Keratinocyte (primary cell): ENCODE data around the gene DSG2. TPM values are rescaled to one million over a fixed set of nuclear protein-coding genes. Genes with fewer than 3 reads are reported as not detected.

Experiments used
- DNase-seq: peaks from one replicate; pipeline ENCODE4 v3.0.0-alpha.2; 2011; ENCODE audit warnings: low read depth, missing footprints, low spot score
- FAIRE-seq: peaks from 2 replicates; lab custom pipeline; 2011; peaks lifted over from hg19 to GRCh38; lab: Jason Lieb, UNC
- H2AFZ ChIP-seq: 2 replicates; pipeline ENCODE4 v1.6.0; 2012; ENCODE audit warnings: low read length, control low read depth, inconsistent platforms; ENCODE audit not compliant: control insufficient read depth
- H3K27ac ChIP-seq: 2 replicates; pipeline ENCODE4 v1.5.1; 2011; ENCODE audit warnings: low read length; ENCODE audit not compliant: control insufficient read depth, insufficient read depth
- H3K27me3 ChIP-seq: 3 replicates; pipeline ENCODE4 v1.6.0; 2011; ENCODE audit warnings: low read length; ENCODE audit not compliant: control insufficient read depth, insufficient read depth; ENCODE audit errors: extremely low read depth
- H3K36me3 ChIP-seq, 2 experiments: 2 replicates in 1 of 2; 3 replicates in 1 of 2; pipeline ENCODE4 v1.5.1; 2011; ENCODE audit warnings: low read length in 2 of 2, mild to moderate bottlenecking in 1 of 2; ENCODE audit not compliant: control insufficient read depth in 2 of 2, insufficient read depth in 2 of 2; ENCODE audit errors: extremely low read depth in 1 of 2
- H3K4me1 ChIP-seq: 3 replicates; pipeline ENCODE4 v1.5.1; 2011; ENCODE audit warnings: low read length; ENCODE audit not compliant: control insufficient read depth, insufficient read depth; ENCODE audit errors: extremely low read depth
- H3K4me2 ChIP-seq: 3 replicates; pipeline ENCODE4 v1.6.0; 2011; ENCODE audit warnings: low read depth, low read length; ENCODE audit not compliant: control insufficient read depth, insufficient read depth; ENCODE audit errors: extremely low read depth
- H3K4me3 ChIP-seq, 3 experiments: fragments of 200-600 bp in 1 of 3; sonication (generic) in 1 of 3; 2 replicates in 2 of 3; 3 replicates in 1 of 3; pipeline ENCODE4 v1.5.1; 2011 to 2016; ENCODE audit warnings: low read length in 3 of 3, mild to moderate bottlenecking in 3 of 3, control low read depth in 2 of 3, inconsistent platforms in 1 of 3, low read depth in 1 of 3, mixed read lengths in 1 of 3, mixed run types in 1 of 3, moderate library complexity in 1 of 3; ENCODE audit not compliant: control insufficient read depth in 2 of 3, insufficient read depth in 2 of 3; ENCODE audit errors: extremely low read depth in 1 of 3
- H3K79me2 ChIP-seq: 2 replicates; pipeline ENCODE4 v1.6.0; 2012; ENCODE audit warnings: low read length; ENCODE audit not compliant: control insufficient read depth, insufficient read depth
- H3K9ac ChIP-seq: 3 replicates; pipeline ENCODE4 v1.6.0; 2011; ENCODE audit warnings: low read length; ENCODE audit not compliant: control insufficient read depth, insufficient read depth; ENCODE audit errors: extremely low read depth
- H3K9me1 ChIP-seq: 3 replicates; pipeline ENCODE4 v1.6.0; 2011; ENCODE audit warnings: low read length; ENCODE audit not compliant: control insufficient read depth, insufficient read depth; ENCODE audit errors: extremely low read depth
- H3K9me3 ChIP-seq: 2 replicates; pipeline ENCODE4 v1.5.1; 2012; ENCODE audit warnings: low read depth, low read length; ENCODE audit not compliant: control insufficient read depth
- H4K20me1 ChIP-seq: 3 replicates; pipeline ENCODE4 v1.6.0; 2011; ENCODE audit warnings: low read length; ENCODE audit not compliant: control insufficient read depth, insufficient read depth; ENCODE audit errors: extremely low read depth
- CTCF ChIP-seq, 3 experiments: IDR thresholded peaks in 1 of 3; conservative IDR thresholded peaks in 1 of 3; optimal IDR thresholded peaks in 1 of 3; 2 replicates in 2 of 3; 3 replicates in 1 of 3; pipeline versions ENCODE3 to v1.5.1; 2011; ENCODE audit warnings: low read length in 3 of 3, mild to moderate bottlenecking in 3 of 3, moderate library complexity in 2 of 3, control low read depth in 1 of 3, inconsistent platforms in 1 of 3; ENCODE audit not compliant: insufficient read depth in 2 of 3; ENCODE audit errors: extremely low read depth in 1 of 3
- EZH2 ChIP-seq: IDR thresholded peaks from one replicate; pipeline ENCODE4 v1.6.1; 2012; ENCODE audit warnings: inconsistent platforms, mild to moderate bottlenecking, low read length, moderate library complexity
- dilution Hi-C: fragments of 300-500 bp; cut with MboI; formaldehyde crosslinking; loops from one replicate; pipeline ENCODE4 v1.7.0; 2020; ENCODE audit warnings: low sequenced_read_pairs; ENCODE audit not compliant: extremely low pct_ligation_motif_present
- polyA plus RNA-seq, 5 experiments: library from polyadenylated mRNA; depleted of rRNA in 3 of 5; stranded (reverse) in 3 of 5; stranded (forward) in 1 of 5; unstranded in 1 of 5; fragments of >200 nt; gene quantifications; 1 replicate in 1 of 5; 2 replicates in 3 of 5; 3 replicates in 1 of 5; pipeline versions ENCODE4 v1.2.1 to v1.2.3, GENCODE V29; 2011 to 2012; ENCODE audit warnings: missing spikeins in 2 of 5, low read depth in 1 of 5, low replicate concordance in 1 of 5

DSG2 gene
- polyA plus RNA-seq, 1 donor (not counting 4 experiments of a cell fraction or from before 2014, with no cell fraction given): 140 TPM

- Histone ChIP-seq H3K36me3 (peaks cover 7 to 18% of the 10 kb centered on the region in 2 experiments), H3K9me1 (no peaks in the 10 kb centered on the region), H3K4me1 (no peaks in the 10 kb centered on the region), H4K20me1 (no peaks in the 10 kb centered on the region), H2AFZ (no peak overlapping the region), H3K27ac (no peak overlapping the region), H3K4me3 (no peak overlapping the region), H3K9ac (no peak overlapping the region), H3K9me3 (no peaks in the 10 kb centered on the region), H3K27me3 (no peaks in the 10 kb centered on the region), H3K79me2 (no peaks in the 10 kb centered on the region), H3K4me2 (no peak overlapping the region)
- FAIRE-seq: no peak
- dilution Hi-C loops: no loop called here
- DNase-seq: no peak
- no peak for TF ChIP-seq CTCF (optimal IDR thresholded peaks at IDR 0.05 in 1 of 3, IDR thresholded peaks at IDR 0.05 in 1 of 3, conservative IDR thresholded peaks at IDR 0.05 in 1 of 3; ENCODE audit: extremely low read depth in 1 of 3, insufficient read depth in 2 of 3, low read length in 3 of 3)
- TF ChIP-seq EZH2: no peak
Measured at GRCh38 chr18:31526374-31526773, 28.4 kb downstream of the DSG2 start.

GRCh38 chr18:31533236-31533635, 35.3 kb downstream of the DSG2 start:
- no peak overlapping the region for H3K4me2 ChIP-seq
- H3K9ac ChIP-seq: no peak overlapping the region
- no peaks in the 10 kb centered on the region for H3K27me3 ChIP-seq
- DNase-seq (no peak), FAIRE-seq (no peak)
- H3K4me3 ChIP-seq: no peak overlapping the region
- H3K9me1 ChIP-seq: no peaks in the 10 kb centered on the region
- H3K36me3 ChIP-seq: peaks cover 12 to 14% of the 10 kb centered on the region in 2 experiments
- no peak overlapping the region for H2AFZ ChIP-seq
- no peaks in the 10 kb centered on the region for H3K4me1 ChIP-seq
- no peaks in the 10 kb centered on the region for H3K79me2 ChIP-seq
- dilution Hi-C loops: no loop called here
- H3K27ac ChIP-seq: no peak overlapping the region
- no peaks in the 10 kb centered on the region for H4K20me1 ChIP-seq
- TF ChIP-seq EZH2 (no peak), CTCF (optimal IDR thresholded peaks at IDR 0.05 in 1 of 3, IDR thresholded peaks at IDR 0.05 in 1 of 3, conservative IDR thresholded peaks at IDR 0.05 in 1 of 3; ENCODE audit: extremely low read depth in 1 of 3, insufficient read depth in 2 of 3, low read length in 3 of 3) (no peak)
- H3K9me3 ChIP-seq: no peaks in the 10 kb centered on the region
